K562 (cell line): ENCODE data around the gene FAAH. TPM values are rescaled to one million over a fixed set of nuclear protein-coding genes. Genes with fewer than 3 reads are reported as not detected.

Source experiments
- ARID3A ChIP-seq: IDR thresholded peaks from 2 replicates; pipeline ENCODE4 v1.6.1; 2012; ENCODE audit warnings: low read depth, low read length, improper control_type of control experiment, borderline replicate concordance
- CHCHD3 ChIP-seq: fragments of 250-450 bp; sonication (Bioruptor Pico); IDR thresholded peaks from 2 replicates; pipeline ENCODE4 v2.1.2; 2022; ENCODE audit warnings: mild to moderate bottlenecking
- CREM ChIP-seq: IDR thresholded peaks from 2 replicates; pipeline ENCODE4 v1.6.1; 2014; ENCODE audit warnings: antibody characterized with exemption, low read depth
- ETS1 ChIP-seq: conservative IDR thresholded peaks from 2 replicates; pipeline ENCODE4 v1.6.1; 2011; ENCODE audit warnings: low read depth, mild to moderate bottlenecking, low read length; ENCODE audit not compliant: control insufficient read depth
- ETV1 ChIP-seq: fragments of 450-650 bp; conservative IDR thresholded peaks from 2 replicates; pipeline ENCODE4 v1.6.1; 2016; ENCODE audit warnings: missing genetic modification characterization, control low read depth, low read depth, missing compliant biosample characterization
- KAT7 ChIP-seq: sonication (generic); formaldehyde crosslinking; IDR thresholded peaks from 2 replicates; pipeline ENCODE4 v1.8.0; 2022; ENCODE audit warnings: missing genetic modification reagents, mild to moderate bottlenecking, borderline replicate concordance
- KDM4B ChIP-seq, 2 experiments: fragments of 450-650 bp in 1 of 2; sonication (generic) in 1 of 2; IDR thresholded peaks; 2 replicates each; pipeline ENCODE4 v1.6.1; 2016 to 2017; ENCODE audit warnings: borderline replicate concordance in 2 of 2, antibody characterized with exemption in 1 of 2, low read depth in 1 of 2, mild to moderate bottlenecking in 1 of 2
- KHSRP ChIP-seq: fragments of 450-650 bp; IDR thresholded peaks from 2 replicates; pipeline ENCODE4 v1.6.1; 2017
- PRMT5 ChIP-seq: sonication (generic); formaldehyde crosslinking; IDR thresholded peaks from 2 replicates; pipeline ENCODE4 v1.5.0; 2020; ENCODE audit warnings: missing genetic modification reagents
- RBBP5 ChIP-seq: fragments of 200-600 bp; sonication (generic); IDR thresholded peaks from 2 replicates; pipeline ENCODE4 v1.6.1; 2012; ENCODE audit warnings: borderline replicate concordance, mild to moderate bottlenecking, low read length, control low read depth, inconsistent platforms; ENCODE audit not compliant: insufficient read depth, poor library complexity, severe bottlenecking
- STAG1 ChIP-seq: sonication (generic); formaldehyde crosslinking; IDR thresholded peaks from 2 replicates; pipeline ENCODE4 v1.5.0; 2020; ENCODE audit warnings: missing genetic modification reagents, borderline replicate concordance
- ZNF224 ChIP-seq: sonication (generic); formaldehyde crosslinking; IDR thresholded peaks from 2 replicates; pipeline ENCODE4 v1.8.0; 2022; ENCODE audit warnings: mild to moderate bottlenecking, missing genetic modification reagents
- ZNF3 ChIP-seq: fragments of 250-450 bp; sonication (Bioruptor Pico); IDR thresholded peaks from 2 replicates; pipeline ENCODE4 v1.5.0; 2021; ENCODE audit warnings: mild to moderate bottlenecking, moderate library complexity
- ZNF518B ChIP-seq: fragments of 250-450 bp; sonication (Bioruptor Pico); IDR thresholded peaks from 2 replicates; pipeline ENCODE4 v1.5.0; 2021; ENCODE audit warnings: mild to moderate bottlenecking, moderate library complexity
- ZNF764 ChIP-seq: fragments of 250-450 bp; sonication (Bioruptor Pico); IDR thresholded peaks from 2 replicates; pipeline ENCODE4 v1.4.0; 2020; ENCODE audit warnings: low read depth, mild to moderate bottlenecking, moderate library complexity
- polyA plus RNA-seq, 8 experiments: library from polyadenylated mRNA; depleted of rRNA in 4 of 8; stranded (reverse) in 5 of 8; unstranded in 3 of 8; fragments of >200 nt; fragmentation: Nextera tagmentation in 2 of 8; fragmentation: Illumina TruSeq in 1 of 8; extraction: Ambion mirVana in 2 of 8; extraction: Trizol in 1 of 8; gene quantifications; 2 replicates each; pipeline versions ENCODE4 v1.2.1 to v1.2.3, GENCODE V29; 2011 to 2014; ENCODE audit warnings: inconsistent platforms in 1 of 8, missing spikeins in 1 of 8
- total RNA-seq, 7 experiments: library from RNA; depleted of rRNA in 6 of 7; stranded (reverse); fragments of >200 nt in 6 of 7; fragmentation: Illumina TruSeq in 2 of 7; extraction: Trizol in 2 of 7; gene quantifications; 2 replicates each; pipeline versions ENCODE4 v1.2.1 to v1.2.3, GENCODE V29; 2011 to 2021; ENCODE audit warnings: low replicate concordance in 1 of 7

The FAAH gene
- total and polyA plus RNA-seq, 9 of the 15 experiments (the other 6 are each of a cell fraction or from before 2014, with no cell fraction given): 0.06 to 1.1 (median 0.32) TPM

- TF ChIP-seq ZNF518B (CRISPR knock-in tag): no peak
- TF ChIP-seq KAT7: peak; percentile 96; the same call in 1 of the 2 replicates
- TF ChIP-seq RBBP5: peak; percentile 98
- TF ChIP-seq KHSRP: peak; percentile 77
- TF ChIP-seq ETV1: peak; percentile 61
- TF ChIP-seq CHCHD3 (CRISPR knock-in tag): no peak
- no peak; the same call in 1 of the 2 replicates for TF ChIP-seq ZNF764 (CRISPR knock-in tag)
- TF ChIP-seq ETS1: 0 out of 2 replicates have a peak, but pooled peaks have one; percentile 50
- no peak for TF ChIP-seq ARID3A
- peak in 1 of 2 experiments; percentile 23; a peak in 1 of 4 replicates for TF ChIP-seq KDM4B (IDR thresholded peaks at IDR 0.05; ENCODE audit: borderline replicate concordance in 2 of 2, low read depth in 1 of 2)
- peak; percentile 65 for TF ChIP-seq STAG1
- TF ChIP-seq ZNF224 (CRISPR knock-in tag): no peak
- TF ChIP-seq PRMT5 (CRISPR knock-in tag): no peak
- no peak for TF ChIP-seq ZNF3 (CRISPR knock-in tag)
- peak; percentile 86 for TF ChIP-seq CREM
These were observed 48.4 kb downstream of the FAAH start (continued) for GRCh38 chr1:46442317-46443161.
